Stomach (tissue), 9 donors: ENCODE results near the gene TUB. TPM values are rescaled to one million over a fixed set of nuclear protein-coding genes. Genes with fewer than 3 reads are reported as not detected.

Experiments used
- DNase-seq, 2 donors: peaks; one replicate each; pipeline versions ENCODE4 v3.0.0 to v3.0.0-alpha.2; 2013 to 2019
- H3K27ac ChIP-seq, 5 donors: fragments of 200-600 bp in 4 of 5; sonication (generic) in 4 of 5; one replicate each; pipeline ENCODE4 v1.5.1; 2013 to 2019; ENCODE audit warnings: mild to moderate bottlenecking in 1 of 5, moderate library complexity in 1 of 5
- H3K27me3 ChIP-seq, 3 donors: fragments of 200-600 bp; sonication (generic); one replicate each; pipeline ENCODE4 v1.5.1; 2017 to 2019; ENCODE audit warnings: mixed run types in 1 of 3
- H3K36me3 ChIP-seq, 4 donors: fragments of 200-600 bp; sonication (generic); 1 replicate in 3 of 4; 2 replicates in 1 of 4; pipeline ENCODE4 v1.5.1; 2016 to 2019
- H3K4me1 ChIP-seq, 4 donors: fragments of 200-600 bp; sonication (generic); one replicate each; pipeline ENCODE4 v1.5.1; 2016 to 2019
- H3K4me3 ChIP-seq, 4 donors: fragments of 200-600 bp; sonication (generic) in 3 of 4; one replicate each; pipeline ENCODE4 v1.5.1; 2016 to 2019; ENCODE audit warnings: mild to moderate bottlenecking in 1 of 4
- H3K9me3 ChIP-seq, 4 donors: fragments of 200-600 bp; sonication (generic); one replicate each; pipeline ENCODE4 v1.5.1; 2016 to 2019
- EP300 ChIP-seq: sonication (generic); formaldehyde crosslinking; IDR thresholded peaks from one replicate; pipeline ENCODE4 v1.6.1; 2017; ENCODE audit warnings: antibody characterized with exemption
- POLR2A ChIP-seq, 4 donors: fragments of 450-650 bp; IDR thresholded peaks; one replicate each; pipeline ENCODE4 v1.6.1; 2016; ENCODE audit warnings: antibody characterized with exemption in 4 of 4, control low read depth in 2 of 4, mild to moderate bottlenecking in 1 of 4, moderate library complexity in 1 of 4
- POLR2AphosphoS5 ChIP-seq, 3 donors: sonication (generic); formaldehyde crosslinking; IDR thresholded peaks; one replicate each; pipeline ENCODE4 v1.6.1; 2016; ENCODE audit warnings: antibody characterized with exemption in 3 of 3
- WGBS, 5 donors: extraction: QIAGEN DNeasy Blood & Tissue Kit in 3 of 5; methylation state at CpG; one replicate each; pipeline versions ENCODE4 v1.1.5 to v1.1.7; 2013 to 2018; 5-methylcytosine and 5-hydroxymethylcytosine counted together
- intact Hi-C: fragments of 100-400 bp; cut with DNase I; formaldehyde crosslinking; loops from one replicate; pipeline ENCODE4 v1.15.1; 2023; ENCODE audit warnings: low total_unique reads
- polyA plus RNA-seq, 3 donors: library from polyadenylated mRNA; stranded (reverse); fragments of 200-250 nt; gene quantifications; one replicate each; pipeline ENCODE4 v1.2.3, GENCODE V29; 2013
- total RNA-seq, 5 donors: library from RNA; depleted of rRNA; stranded (reverse); fragments of >200 nt; gene quantifications; one replicate each; pipeline versions ENCODE4 v1.1.0 to v1.2.3, GENCODE V29; 2014 to 2016
- TF ChIP-seq, protein P1 (sequence below), 7 experiments: fragments of 450-650 bp in 4 of 7; fragments of 200-600 bp in 3 of 7; sonication (generic) in 3 of 7; IDR thresholded peaks; one replicate each; pipeline ENCODE4 v1.5.1; 2016 to 2019; ENCODE audit warnings: antibody characterized with exemption in 7 of 7, control low read depth in 2 of 7, mild to moderate bottlenecking in 1 of 7
- donor health status: healthy with polysubstance abuse.
- donor health status: Bipolar disorder and iron deficiency.
- donor health status: healthy.

TUB gene
- total and polyA plus RNA-seq, 8 donors = under 0.01 to 12.1 (median 1.4) TPM; not detected in 1

- 88 to 96% (median 92%) methylated on average over 6 of the region's 6 CpGs for WGBS, 5 donors
- H3K9me3 ChIP-seq = no peaks in the 10 kb centered on the region
- H3K4me3 ChIP-seq = no peak overlapping the region
- DNase-seq = no peak
- H3K4me1 ChIP-seq = peaks cover 10 to 30% (median 22%) of the 10 kb centered on the region in 4 donors
- H3K27me3 ChIP-seq = peaks cover 0 to 44% (median 13%) of the 10 kb centered on the region in 3 donors
- TF ChIP-seq POLR2AphosphoS5 (IDR thresholded peaks at IDR 0.05) (no peak), POLR2A (IDR thresholded peaks at IDR 0.05) (no peak), EP300 (no peak)
- TF ChIP-seq, protein P1, sequence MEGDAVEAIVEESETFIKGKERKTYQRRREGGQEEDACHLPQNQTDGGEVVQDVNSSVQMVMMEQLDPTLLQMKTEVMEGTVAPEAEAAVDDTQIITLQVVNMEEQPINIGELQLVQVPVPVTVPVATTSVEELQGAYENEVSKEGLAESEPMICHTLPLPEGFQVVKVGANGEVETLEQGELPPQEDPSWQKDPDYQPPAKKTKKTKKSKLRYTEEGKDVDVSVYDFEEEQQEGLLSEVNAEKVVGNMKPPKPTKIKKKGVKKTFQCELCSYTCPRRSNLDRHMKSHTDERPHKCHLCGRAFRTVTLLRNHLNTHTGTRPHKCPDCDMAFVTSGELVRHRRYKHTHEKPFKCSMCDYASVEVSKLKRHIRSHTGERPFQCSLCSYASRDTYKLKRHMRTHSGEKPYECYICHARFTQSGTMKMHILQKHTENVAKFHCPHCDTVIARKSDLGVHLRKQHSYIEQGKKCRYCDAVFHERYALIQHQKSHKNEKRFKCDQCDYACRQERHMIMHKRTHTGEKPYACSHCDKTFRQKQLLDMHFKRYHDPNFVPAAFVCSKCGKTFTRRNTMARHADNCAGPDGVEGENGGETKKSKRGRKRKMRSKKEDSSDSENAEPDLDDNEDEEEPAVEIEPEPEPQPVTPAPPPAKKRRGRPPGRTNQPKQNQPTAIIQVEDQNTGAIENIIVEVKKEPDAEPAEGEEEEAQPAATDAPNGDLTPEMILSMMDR (IDR thresholded peaks at IDR 0.05) = no peak
- H3K27ac ChIP-seq = no peak overlapping the region
- intact Hi-C loops = no loop called here
- H3K36me3 ChIP-seq = no peaks in the 10 kb centered on the region
Observed at GRCh38 chr11:8084352-8084751, 3.3 kb downstream of the TUB start.

DNA sequence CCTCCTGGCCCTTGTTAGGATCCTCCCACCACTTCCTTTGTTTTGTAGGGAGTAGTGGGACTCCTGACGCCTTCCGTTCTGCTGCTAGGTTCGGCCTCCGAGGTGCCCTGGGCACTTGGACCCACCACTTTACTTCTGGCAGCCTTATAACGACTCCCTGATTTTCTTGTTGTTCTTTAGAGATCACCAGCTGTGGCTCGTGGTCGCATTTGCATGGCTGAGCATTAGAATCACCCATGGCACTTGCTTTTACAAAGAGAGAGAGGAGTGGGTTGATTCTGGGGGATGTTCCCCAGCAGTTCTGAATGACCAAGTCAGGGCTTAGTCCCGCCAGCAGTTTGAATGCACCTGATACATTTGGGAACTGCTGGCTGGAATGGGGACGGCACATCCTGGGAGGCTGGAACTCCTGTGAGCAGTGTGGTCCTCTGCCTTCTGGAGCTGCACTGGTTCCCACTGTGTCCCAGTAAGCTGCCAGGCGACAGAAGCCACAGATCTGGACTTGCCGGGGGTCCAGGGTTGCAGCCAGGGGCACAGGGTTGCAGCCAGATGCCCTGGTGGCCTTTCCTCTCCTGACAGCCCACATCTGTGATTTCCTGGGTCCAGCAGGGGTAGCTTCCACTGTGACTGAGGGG lies 4.1 kb downstream of the TUB start:
- TF ChIP-seq, protein P1 (IDR thresholded peaks at IDR 0.05) = no peak
- TF ChIP-seq POLR2A (IDR thresholded peaks at IDR 0.05) = no peak
- TF ChIP-seq POLR2AphosphoS5 (IDR thresholded peaks at IDR 0.05) = no peak
- no peak for TF ChIP-seq EP300
- no peak for DNase-seq
- no peak overlapping the region for H3K27ac ChIP-seq
- peaks cover 0 to 37% (median 13%) of the 10 kb centered on the region in 3 donors for H3K27me3 ChIP-seq
- no peaks in the 10 kb centered on the region for H3K36me3 ChIP-seq
- WGBS, 5 donors = 77 to 86% (median 82%) methylated on average over 11 of the region's 11 CpGs
- no peak overlapping the region for H3K4me3 ChIP-seq
- H3K9me3 ChIP-seq = no peaks in the 10 kb centered on the region
- H3K4me1 ChIP-seq = peaks cover 10 to 30% (median 22%) of the 10 kb centered on the region in 4 donors
- intact Hi-C loops = no loop called here

DNA sequence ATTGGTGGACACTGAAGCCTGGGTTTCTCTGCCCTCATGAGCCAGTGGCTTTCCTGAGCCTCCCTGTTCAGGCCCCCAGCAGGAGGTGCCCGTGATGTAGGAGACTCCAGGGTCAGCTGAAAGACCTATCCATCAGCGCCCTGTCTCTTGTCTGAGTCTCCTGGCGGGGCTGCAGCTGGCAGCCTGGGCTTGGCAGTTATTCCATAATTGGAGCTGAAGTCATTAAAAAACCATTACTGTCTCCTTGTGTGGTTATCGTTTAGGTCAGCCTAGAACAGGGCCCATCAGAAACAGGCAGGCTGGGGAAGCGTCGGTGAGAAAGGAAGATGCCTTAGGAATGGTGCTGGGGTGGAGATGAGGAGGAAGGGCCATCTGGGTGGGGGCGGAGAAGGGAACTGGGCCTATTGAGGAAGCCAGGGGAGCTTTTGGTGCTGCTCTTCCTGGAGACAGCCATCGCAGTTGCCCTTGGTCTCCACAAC lies 5.0 kb downstream of the TUB start:
- intact Hi-C loops = no loop called here
- peak in 1 of 2 donors; percentile 62 for DNase-seq
- WGBS, 5 donors = 53 to 73% (median 65%) methylated on average over 7 to 8 of the region's 8 CpGs
- H3K36me3 ChIP-seq = no peaks in the 10 kb centered on the region
- peaks cover 7 to 24% (median 16%) of the 10 kb centered on the region in 4 donors for H3K4me1 ChIP-seq
- no peak overlapping the region for H3K27ac ChIP-seq
- no peak overlapping the region for H3K4me3 ChIP-seq
- TF ChIP-seq, protein P1 (IDR thresholded peaks at IDR 0.05) = no peak
- TF ChIP-seq POLR2AphosphoS5 (IDR thresholded peaks at IDR 0.05) (no peak), EP300 (no peak), POLR2A (IDR thresholded peaks at IDR 0.05) (no peak)
- H3K9me3 ChIP-seq = no peaks in the 10 kb centered on the region
- H3K27me3 ChIP-seq = peaks cover 0 to 28% (median 5%) of the 10 kb centered on the region in 3 donors

DNA sequence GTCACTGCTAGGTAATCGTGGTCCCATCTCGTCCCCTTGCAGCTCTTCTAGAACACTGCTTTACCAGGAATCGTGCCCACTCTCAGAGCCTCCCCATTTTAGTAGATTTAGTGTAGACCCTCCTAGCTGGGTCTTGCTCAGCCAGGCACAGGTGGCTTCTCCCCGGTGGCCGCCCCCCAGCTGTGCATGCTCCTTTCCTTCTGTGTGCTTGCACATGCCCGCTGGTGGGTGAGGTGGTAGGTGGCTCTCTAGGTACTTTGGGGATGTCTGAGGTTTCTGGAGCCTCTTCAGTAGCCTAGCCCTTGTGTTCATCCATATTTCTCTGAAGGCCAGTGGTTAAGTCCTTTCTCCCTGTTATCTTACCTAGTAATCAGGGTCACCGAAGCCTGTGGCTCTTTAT lies 5.6 kb downstream of the TUB start:
- intact Hi-C loops = no loop called here
- no peak overlapping the region for H3K27ac ChIP-seq
- TF ChIP-seq, protein P1 (IDR thresholded peaks at IDR 0.05) = no peak
- TF ChIP-seq POLR2AphosphoS5 (IDR thresholded peaks at IDR 0.05) = no peak
- no peak for TF ChIP-seq POLR2A (IDR thresholded peaks at IDR 0.05)
- TF ChIP-seq EP300 = no peak

More for the DNA sequence above, 5.6 kb downstream of the TUB start:
- no peaks in the 10 kb centered on the region for H3K36me3 ChIP-seq
- H3K4me3 ChIP-seq = no peak overlapping the region
- whole genome bisulfite sequencing, 5 donors = 86 to 93% (median 87%) methylated on average over 4 to 7 of the region's 7 CpGs
- no peaks in the 10 kb centered on the region for H3K9me3 ChIP-seq
- no peak for DNase-seq
- H3K27me3 ChIP-seq = peaks cover 0 to 23% (median 2%) of the 10 kb centered on the region in 3 donors
- peaks cover 4 to 20% (median 13%) of the 10 kb centered on the region in 4 donors for H3K4me1 ChIP-seq
